ENCODE measurements around the gene TTC16. TPM values are rescaled to one million over a fixed set of nuclear protein-coding genes. Genes with fewer than 3 reads are reported as not detected.

The TTC16 gene
- total and polyA plus RNA-seq, 2 donors (not counting 3 experiments of a cell fraction or from before 2014, with no cell fraction given), result not detected

DNA sequence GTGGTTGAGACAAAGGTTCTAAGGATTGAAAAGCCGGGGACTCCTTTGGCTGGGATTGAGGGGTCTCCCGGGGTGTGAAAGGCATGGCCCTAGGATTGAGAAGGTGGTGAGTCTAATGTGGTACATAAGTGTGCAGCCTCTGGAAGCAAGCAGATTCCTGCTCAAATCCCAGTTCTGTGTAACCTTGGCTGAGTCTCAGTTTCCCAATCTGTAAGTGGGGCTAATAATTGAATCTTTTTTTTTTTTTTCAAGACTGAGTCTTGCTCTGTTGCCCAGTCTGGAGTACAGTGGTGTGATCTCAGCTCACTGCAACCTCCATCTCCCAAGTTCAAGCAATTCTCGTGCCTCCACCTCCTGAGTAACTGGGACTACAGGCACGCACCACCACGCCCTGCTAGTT is 56.7 kb downstream of the TTC16 start:
- no peak for FAIRE-seq
- no peak overlapping the region for H3K27ac ChIP-seq (ENCODE audit: insufficient read depth, low read depth, low read length)
- no peak for TF ChIP-seq JUN (IDR thresholded peaks at IDR 0.05; ENCODE audit: borderline replicate concordance, insufficient read depth, insufficient read length, low read depth)
- TF ChIP-seq EZH2 (IDR thresholded peaks at IDR 0.05; ENCODE audit: borderline replicate concordance, low read depth, low read length, severe bottlenecking), result no peak
- TF ChIP-seq CTCF (IDR thresholded peaks at IDR 0.05; ENCODE audit: extremely low read depth in 1 of 2, insufficient read depth in 1 of 2, low read depth in 1 of 2, low read length in 2 of 2), result no peak
- no peak for TF ChIP-seq POLR2AphosphoS5 (IDR thresholded peaks at IDR 0.05; ENCODE audit: insufficient read depth, low read depth, low read length)
- TF ChIP-seq POLR2A (IDR thresholded peaks at IDR 0.05; ENCODE audit: low read depth, low read length), result no peak
- TF ChIP-seq FOS (IDR thresholded peaks at IDR 0.05; ENCODE audit: borderline replicate concordance, insufficient read depth, low read length), result no peak
- no peak for TF ChIP-seq MYC (IDR thresholded peaks at IDR 0.05; ENCODE audit: low read depth, low read length)
- TF ChIP-seq GATA2 (IDR thresholded peaks at IDR 0.05; ENCODE audit: insufficient read depth, insufficient read length, low read depth, low read length), result no peak
- H3K4me3 ChIP-seq (replicated peaks in 1 of 3; ENCODE audit: insufficient read depth in 1 of 3, low read depth in 1 of 3, low read length in 3 of 3), result no peak overlapping the region
- intact Hi-C loops (cut with micrococcal nuclease) (no loop called here), dilution Hi-C loops (cut with MboI; ENCODE audit: extremely low pct_ligation_motif_present, low sequenced_read_pairs) (no loop called here)
- H3K36me3 ChIP-seq (ENCODE audit: control insufficient read depth in 2 of 2, extremely low read depth in 1 of 2, insufficient read depth in 2 of 2, low read length in 2 of 2), result no peaks in the 10 kb centered on the region
- H3K9me1 ChIP-seq (replicated peaks; ENCODE audit: control insufficient read depth, extremely low read depth, insufficient read depth, low read length), result no peaks in the 10 kb centered on the region
- no peaks in the 10 kb centered on the region for H3K9me3 ChIP-seq (replicated peaks; ENCODE audit: control insufficient read depth, insufficient read depth, low read length)
- CTCF ChIA-PET, result interaction anchor here (0.9 to 3.7 kb wide), 4 partner anchors 9 to 97 kb away, joined by 3 to 30 read pairs (median 3); partner anchors contain the start of gene TOR2A
- H3K4me2 ChIP-seq (ENCODE audit: insufficient read depth, low read length), result no peak overlapping the region
- POLR2A ChIA-PET, result interaction anchor here (0.6 to 2.8 kb wide), 2 partner anchors 11 to 13 kb away, joined by 4 to 18 read pairs; no protein-coding TSS in a partner anchor
- BruUV-seq (replicated peaks), result no TSS peak
- DNase-seq (ENCODE audit: low read depth, low spot score), result no peak
- H4K20me1 ChIP-seq (replicated peaks; ENCODE audit: control insufficient read depth, extremely low read depth, insufficient read depth, low read length), result no peaks in the 10 kb centered on the region
- H2AFZ ChIP-seq (ENCODE audit: low read depth, low read length), result no peak overlapping the region
- H3K79me2 ChIP-seq (ENCODE audit: control insufficient read depth, insufficient read depth, low read length), result peaks cover 30% of the 10 kb centered on the region
- peaks cover 26% of the 10 kb centered on the region for H3K4me1 ChIP-seq (ENCODE audit: control insufficient read depth, extremely low read depth, insufficient read depth, low read length)
- H3K27me3 ChIP-seq (ENCODE audit: control insufficient read depth in 2 of 2, insufficient read depth in 2 of 2, low read length in 2 of 2), result no peaks in the 10 kb centered on the region
- no peak overlapping the region for H3K9ac ChIP-seq (replicated peaks; ENCODE audit: extremely low read depth, insufficient read depth, low read length)
